HG03354 (cell line): ENCODE measurements around the gene ARPC2.
"Not testable (repeated sequence)": the region's sequence is repeated elsewhere in the genome, so short reads cannot be mapped to it uniquely, and the experiment has no call there.

Experiments
- ATAC-seq: cut with Tn5 transposase; IDR thresholded peaks from one replicate; pipeline ENCODE4 v1.9.1; 2021; ENCODE audit warnings: mild to moderate bottlenecking; ENCODE audit not compliant: unreplicated experiment, poor library complexity, severe bottlenecking

The ARPC2 gene

DNA sequence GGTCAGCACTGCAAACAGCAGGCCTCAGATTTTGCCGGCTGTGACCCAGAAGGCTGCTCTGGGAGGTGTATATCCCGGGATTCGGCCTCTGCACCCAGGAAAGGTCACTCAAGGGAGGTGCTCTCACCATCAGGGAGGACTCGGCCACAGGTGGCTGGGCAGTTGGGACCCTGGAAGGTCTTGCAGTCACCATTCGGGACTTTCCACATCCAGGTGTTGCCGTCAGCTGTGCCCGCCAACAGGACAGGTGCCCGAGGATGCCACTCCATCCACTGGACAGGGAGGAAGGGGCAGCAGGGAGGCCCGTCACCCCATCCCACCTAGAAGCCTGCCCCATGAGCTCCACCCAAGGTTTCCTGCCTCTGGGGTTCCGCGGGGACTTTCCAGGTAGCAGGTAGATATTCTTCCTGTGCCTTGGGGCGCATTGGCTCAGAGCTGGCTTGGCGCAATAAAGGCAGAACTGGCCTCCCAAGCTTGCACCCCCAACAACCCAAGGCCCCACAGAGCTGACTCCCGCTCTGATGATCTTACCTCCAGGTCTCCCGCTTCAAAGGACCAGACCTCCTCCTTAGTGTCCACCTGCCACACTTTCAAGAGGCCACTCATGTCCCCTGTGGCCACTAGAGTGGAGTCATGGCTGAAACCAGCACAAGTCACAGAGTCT lies 49.5 kb downstream of the ARPC2 start:
- no peak for ATAC-seq

DNA sequence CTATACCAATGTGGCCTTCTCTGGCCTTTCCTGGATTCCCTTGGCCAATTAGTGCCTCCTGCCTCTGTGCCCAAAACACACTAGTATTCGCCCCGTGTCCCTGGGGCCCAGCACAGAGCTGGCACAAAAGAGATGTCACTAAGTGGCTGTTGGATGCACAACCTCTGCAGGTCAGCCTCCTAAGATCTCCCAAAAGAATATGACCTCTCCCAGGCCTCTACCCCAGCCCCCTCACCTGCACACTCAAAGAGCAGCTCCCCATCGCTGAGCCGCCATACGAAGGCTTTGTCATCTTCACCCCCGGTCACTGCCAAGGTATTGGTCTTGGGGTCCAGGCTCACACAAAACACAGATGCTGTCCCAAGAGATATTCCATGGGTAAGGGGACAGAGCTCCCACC lies 50.3 kb downstream of the ARPC2 start:
- ATAC-seq, result no peak

DNA sequence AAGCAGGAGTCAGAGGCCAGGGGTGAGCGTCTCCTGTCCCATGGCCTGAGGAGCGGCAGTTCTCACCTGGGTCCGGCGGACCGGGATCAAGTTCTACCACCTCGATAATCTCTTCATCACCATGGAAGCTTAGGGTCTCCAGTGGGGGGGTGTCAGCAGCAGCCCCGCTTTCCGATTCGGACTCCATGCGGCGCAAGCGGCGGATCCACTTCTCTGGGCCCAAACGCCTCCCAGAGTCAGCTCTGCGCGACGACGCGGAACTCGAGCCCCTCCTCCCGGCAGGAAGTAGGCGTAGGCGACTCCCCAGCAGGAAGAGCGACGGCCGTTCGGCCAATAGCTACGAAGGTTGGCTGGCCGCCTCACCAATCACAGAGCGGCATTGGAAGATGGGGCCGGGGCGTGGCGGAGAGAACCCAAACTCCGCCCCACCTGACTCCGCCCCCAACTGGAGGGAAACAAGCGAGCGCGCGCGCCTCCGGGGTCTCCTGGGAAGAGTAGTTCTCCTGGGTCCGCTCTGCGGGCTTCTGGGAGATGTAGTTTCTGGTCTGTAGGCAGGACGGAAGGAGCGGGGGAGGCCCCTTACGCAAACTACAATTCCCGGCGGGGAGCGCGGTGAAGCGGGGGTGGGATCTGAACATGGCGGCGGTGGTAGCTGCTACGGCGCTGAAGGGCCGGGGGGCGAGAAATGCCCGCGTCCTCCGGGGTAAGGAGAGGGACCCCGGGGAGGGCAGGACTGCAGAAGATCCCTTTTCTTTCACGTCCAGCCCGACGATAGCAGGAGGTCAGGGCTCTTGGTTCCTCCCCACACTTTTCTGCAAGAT lies 53.1 kb downstream of the ARPC2 start, which contains the start of the genes AAMP and PNKD:
TSS of gene AAMP (minus strand) at position 238 of the 821 bp plus-strand sequence. CDS start at position 187, 51 bp downstream.
TSS of gene PNKD (plus strand) at position 620 of the 821 bp plus-strand sequence. CDS start at position 637, 17 bp downstream.
- peak; percentile 91 for ATAC-seq

DNA sequence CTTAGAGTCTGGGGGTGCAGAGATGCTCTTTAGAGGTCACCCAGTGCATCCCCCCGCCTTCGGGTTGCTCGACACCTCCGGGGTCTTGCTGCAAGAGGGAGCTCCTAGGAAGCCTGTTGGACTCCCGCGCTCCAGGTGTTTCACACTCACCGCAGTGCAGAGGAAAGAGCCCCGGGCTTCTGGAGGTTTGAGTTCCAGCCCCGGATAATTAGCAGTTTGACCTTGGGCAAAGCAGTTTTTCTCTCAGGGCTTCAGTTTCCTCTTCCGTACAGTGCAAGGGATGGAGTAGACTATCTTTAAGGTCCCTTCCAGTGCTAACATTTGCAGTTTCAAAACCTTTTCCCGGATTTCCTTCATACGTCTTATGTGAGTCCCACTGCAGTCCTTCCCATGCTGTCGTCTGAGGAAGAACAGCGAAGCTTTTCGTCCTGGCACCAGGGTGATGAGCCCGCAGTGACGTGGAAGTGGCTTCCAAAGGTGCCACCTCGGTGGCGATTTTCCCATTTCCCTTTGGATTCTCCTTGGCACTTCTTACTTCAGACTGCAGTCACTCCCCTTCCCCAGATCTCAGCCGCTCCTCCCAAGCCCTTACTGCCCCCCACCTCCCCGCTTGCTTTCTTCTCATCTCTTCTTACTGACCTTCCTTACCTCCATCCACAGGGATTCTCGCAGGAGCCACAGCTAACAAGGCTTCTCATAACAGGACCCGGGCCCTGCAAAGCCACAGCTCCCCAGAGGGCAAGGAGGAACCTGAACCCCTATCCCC lies 53.9 kb downstream of the ARPC2 start:
- ATAC-seq, result no peak

DNA sequence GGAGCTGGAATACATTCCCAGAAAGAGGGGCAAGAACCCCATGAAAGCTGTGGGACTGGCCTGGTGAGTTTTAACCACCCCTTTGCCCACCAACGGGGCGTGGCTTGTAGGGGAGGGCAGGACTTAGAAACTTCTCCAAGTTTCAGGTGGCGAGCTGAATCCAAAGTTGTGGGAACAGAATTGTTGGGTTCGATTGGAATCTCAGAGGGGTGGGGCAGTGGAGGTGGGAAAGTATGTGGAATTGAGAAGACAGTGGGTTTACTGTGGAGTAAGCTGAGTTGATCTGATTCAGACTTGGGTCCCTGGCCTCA lies 54.5 kb downstream of the ARPC2 start:
- no peak for ATAC-seq

DNA sequence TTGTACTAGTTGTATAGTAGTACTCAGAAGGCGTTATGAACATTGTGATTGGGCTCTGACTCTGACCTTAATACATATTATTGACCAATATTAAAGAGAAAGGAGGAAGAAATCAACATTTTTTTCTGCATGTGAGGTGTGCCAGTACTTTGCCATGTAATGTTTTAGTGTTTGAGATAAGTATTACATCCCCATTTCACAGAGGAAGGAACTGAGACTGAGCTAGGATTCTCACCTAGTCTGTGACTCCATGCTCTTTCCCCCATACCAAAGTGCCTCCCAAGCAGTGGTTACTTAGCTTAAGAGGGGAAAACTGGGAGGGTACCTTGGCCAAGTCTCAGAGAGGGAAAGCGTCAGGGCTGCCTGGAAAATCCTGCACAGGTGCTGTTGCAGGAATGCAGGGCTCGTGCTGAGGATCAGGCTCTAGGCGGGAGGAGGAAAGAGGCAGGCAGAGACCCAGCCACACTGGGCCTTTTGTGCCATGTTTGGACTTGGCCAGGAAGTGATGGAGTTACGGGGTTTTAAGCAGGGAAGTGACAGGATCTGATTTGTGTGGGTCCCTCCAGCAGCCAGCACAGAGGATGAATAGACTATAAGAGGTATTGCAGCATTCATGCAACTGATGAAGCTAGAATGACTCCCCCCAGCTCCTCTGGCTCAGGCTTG lies 55.0 kb downstream of the ARPC2 start:
- ATAC-seq, result no peak

DNA sequence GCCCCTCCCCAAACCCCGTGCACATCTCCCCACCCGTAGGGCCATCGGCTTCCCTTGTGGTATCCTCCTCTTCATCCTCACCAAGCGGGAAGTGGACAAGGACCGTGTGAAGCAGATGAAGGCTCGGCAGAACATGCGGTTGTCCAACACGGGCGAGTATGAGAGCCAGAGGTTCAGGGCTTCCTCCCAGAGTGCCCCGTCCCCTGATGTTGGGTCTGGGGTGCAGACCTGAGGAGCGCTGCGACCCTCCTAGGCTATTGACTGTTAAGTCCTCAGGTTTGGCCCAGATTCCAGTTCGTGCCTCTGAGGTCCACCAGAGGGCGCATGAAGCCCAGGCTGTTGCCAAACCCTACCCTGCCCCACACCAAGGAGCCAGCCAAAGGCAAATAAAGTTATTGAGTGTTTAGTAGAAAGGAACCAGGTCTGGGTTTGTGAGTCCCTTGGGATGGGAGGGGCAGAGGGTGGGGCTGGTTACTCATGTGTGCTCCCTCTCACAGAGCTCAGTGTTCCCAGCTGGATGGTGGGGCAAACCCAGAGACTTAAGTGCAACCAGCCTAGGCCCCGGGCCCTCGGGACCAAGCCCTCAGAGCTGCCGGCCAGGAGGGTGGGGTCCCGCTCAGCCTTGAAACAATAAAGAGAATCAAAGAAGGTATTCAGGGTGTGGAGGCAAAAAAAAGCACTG lies 55.7 kb downstream of the ARPC2 start:
- peak; percentile 31 for ATAC-seq

DNA sequence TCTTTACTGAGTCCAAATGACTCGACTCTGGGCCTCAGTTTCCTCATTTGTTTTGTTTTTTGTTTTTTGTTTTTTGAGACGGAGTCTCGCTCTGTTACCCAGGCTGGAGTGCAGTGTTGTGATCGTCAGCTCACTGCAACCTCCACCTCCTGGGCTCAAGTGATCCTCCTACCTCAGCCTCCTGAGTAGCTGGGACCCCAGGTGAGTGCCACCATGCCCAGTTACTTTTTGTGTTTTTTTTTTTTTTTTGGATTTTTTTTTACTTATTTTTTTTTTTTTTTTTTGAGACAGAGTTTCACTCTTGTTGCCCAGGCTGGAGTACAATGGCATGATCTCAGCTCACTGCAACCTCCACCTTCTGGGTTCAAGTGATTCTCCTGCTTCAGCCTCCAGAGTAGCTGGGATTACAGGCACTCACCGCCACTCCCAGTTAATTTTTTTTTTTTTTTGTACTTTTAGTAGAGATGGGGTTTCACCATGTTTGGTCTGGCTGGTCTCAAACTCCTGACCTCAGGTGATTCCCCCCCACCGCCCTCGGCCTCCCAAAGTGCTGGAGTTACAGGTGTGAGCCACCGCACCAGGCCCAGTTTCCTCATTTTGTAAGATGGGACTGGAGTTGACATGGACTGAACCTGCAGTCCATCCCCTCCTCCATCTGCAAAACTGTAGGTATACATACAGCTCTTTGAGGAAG lies 56.4 kb downstream of the ARPC2 start:
- not testable (repeated sequence) for ATAC-seq

DNA sequence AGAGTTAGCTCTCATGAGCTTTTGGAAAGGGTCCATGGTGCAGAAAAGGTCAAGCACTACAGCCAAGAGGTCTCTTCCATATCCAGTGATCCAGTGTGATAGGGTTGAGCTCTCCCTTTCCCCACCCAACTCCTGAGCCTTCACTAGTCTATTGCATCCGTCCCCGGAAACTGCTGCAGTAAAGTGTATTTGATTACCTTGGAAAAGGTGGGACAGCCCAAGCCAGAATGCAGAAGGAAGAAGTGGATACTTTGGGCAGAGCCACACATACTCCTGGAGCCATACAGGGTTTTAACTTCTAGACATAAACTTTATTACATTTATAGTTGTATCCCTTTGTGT lies 56.9 kb downstream of the ARPC2 start:
- no peak for ATAC-seq

DNA sequence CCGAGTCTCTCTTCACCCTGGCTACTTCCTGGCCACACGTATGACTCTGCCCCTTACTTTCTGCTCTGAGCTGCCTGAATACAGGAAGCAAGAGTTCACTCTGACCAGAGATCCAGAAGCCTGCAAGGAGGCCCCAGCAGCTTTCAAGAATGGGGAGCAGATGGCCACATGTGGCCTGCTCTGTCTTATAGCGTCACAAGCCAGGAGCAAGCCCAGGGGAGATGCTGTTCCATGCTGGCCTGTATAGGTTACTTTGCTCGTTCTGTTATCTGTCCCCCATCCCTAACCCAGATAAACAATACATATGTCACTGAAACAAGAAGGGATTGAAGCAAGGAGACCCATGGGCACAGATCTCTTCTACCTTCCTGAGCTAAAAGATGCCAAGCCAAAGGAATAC lies 57.6 kb downstream of the ARPC2 start:
- no peak for ATAC-seq

DNA sequence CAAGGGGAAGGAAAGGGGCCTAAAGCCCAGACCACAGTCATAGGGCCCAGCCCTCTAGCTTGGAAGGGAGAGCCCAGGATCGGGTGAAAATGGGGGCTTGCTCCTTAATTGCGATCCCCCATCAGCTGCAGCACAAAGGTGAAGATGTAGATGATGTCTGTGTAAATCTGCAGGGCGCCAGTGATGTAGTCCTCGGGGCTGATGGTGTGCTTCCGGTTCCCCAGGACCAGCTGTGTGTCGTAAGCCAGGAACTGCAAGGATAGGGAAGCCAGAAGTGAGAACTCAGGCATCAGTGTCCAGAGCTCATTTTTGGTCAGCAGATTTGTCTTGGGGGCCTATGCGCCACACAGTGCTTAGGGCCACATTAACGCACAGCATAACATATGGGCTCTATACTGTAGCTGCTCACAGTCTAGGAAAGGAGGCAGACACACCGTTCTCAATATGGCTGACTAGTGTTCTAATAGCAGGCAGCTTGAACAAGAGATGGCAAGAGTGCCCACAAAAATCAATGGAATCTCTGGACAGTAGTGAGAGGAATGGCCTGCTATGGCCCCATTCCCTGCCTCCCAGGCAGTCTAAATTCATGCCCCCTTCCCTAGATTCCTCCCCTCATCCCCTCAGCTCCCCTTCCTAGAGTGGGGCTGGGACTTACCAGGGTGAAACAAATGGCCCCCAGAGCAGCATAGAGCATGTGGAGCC lies 58.5 kb downstream of the ARPC2 start:
- ATAC-seq, result no peak

DNA sequence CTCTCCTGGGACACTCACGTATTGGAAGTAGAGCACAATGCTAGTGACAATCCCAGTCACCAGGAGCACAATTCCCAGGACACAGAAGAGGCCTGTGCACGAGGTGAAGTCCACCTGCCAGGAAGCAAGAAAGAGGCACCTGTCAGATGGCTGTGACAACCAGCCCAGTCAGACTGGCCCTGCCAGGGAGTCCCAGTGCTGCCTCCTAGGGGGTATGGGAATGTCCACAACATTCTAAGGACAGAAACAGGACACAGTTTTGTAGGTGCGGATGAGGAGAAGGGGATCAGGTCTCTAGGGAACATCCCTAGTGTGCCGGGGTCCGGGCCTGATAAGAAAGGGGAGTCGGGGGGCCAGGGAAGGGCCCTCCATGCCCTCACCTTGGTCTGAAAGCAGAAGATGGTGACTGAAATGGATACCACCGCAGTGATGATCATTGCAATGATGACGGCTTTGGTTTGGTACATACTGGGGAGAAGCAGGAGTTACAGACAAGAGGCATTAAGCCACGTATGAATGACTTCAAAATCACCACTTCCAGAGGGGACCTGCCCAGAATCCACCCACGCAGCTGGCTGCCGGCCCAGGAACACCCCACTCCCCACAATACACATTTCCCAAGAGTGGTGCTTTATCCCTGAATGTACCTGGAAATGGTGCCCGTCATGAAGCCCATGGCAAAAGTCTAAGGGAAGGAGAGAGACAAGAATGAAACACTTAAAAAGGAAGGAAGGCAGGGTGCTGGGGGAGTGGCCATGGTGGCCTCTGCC lies 60.2 kb downstream of the ARPC2 start:
- no peak for ATAC-seq

DNA sequence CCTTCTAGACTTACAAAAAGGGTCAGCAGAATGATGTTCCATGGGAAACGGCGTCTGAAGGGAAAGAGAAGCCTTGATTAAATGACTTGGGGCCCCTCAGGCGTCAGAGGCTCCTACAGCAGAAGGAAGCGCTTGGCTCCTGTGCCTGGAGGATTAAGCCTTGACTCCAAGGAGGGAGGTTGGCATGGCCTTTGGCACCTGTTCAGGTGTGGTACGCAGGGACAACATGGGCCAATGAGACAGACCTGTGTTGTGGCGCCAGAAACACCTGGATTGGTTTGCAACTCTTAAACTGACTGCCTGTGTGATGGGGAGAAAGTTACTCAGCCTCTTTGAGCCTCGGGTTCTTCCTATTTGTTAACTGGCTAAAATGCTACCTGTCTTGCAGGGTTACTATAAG lies 60.9 kb downstream of the ARPC2 start:
- no peak for ATAC-seq

DNA sequence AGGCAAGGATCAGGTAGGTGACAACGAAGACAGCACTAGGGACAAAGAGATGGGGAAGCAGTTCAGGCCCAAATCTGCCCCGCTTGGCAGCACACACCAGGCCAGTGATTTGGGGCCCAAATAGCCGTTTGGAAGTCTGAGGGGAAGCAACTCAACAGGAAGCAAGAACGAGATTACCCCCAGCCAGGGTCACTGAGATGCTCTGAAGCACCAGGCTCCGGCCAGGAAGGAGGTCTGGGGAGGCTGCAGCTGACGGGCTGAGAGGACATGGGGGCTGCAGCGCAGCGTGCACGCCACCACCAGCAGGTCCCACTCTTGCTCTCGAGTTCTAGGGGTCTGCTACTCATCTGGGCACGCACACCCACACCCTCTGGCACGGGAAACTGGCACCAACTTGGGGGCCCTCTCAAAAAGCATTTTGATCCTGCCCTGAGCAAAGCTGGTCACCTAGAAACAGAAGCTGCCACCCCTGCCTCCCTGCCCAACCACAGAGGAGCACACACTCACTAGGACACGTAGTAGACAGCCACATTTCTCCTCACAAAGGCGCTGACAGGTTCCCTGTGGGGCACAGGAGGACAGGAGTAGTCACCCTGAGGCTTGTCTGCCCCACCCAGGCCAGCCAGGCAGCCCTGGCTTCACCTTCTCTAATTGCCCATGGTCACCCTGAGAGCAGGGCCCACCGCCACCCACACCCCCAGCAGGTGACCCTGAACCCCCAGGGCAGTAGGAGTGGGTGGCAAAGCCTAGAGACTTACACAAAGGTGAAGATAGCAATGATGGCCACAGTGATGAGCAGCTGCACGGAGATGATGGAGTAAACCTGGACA lies 61.8 kb downstream of the ARPC2 start:
- ATAC-seq, result no peak

DNA sequence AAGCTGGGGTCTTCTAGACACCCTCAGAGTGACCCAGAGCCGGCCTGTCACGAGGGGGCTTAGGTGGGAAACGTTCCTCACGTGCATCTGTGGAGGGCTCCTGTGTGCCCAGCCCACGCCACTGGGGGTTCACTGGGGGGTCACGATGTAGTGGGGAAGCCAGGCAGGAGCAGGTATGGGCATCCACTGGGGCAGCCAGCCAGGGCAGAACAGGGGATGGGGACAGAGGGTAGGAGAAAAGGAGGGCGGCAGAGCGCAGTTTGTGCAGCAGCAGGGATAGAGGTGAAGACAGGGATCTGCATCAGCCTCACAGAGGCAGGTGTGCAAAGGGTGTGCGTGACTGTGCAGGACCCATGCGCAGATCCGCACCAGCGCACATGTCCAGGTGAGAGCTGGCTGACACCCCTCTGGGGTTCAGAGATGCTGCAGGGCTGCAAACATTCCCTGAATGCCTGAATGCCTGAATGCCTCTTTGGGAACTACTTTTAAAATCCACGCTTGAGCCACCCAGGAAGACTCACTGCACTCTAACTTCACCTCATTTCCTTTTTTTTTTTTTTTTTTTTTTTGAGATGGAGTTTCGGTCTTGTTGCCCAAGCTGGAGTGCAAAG lies 63.4 kb downstream of the ARPC2 start:
- ATAC-seq, result no peak

DNA sequence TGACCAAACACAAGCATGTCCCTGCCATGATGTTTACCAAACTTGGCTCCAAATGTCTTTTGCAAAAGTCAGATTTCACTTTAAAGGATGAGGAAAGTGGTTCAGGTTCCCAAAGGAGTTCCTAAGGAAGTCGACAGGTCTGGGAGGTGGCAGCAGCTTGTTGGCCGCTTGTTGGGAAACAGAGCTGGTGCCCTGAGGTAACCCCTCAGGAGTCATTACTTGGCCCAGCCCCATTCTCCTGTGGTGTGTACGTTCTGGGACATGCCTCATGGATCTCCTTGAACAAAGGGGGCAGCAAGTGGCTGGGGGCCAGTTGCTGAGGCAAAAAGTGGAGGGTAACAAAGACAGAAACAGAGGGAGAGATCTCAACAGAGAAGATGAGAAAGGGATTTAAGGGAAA lies 64.5 kb downstream of the ARPC2 start:
- no peak for ATAC-seq
